Fibroblast of pulmonary artery (primary cell): ENCODE data around the gene NAA20.

Source experiments
- DNase-seq: peaks from one replicate; pipeline ENCODE4 v3.0.0-alpha.2; 2010; ENCODE audit warnings: low read depth
- H3K4me3 ChIP-seq: replicated peaks from 2 replicates; pipeline ENCODE4 v1.5.1; 2011; ENCODE audit warnings: low read depth, mild to moderate bottlenecking, control low read depth, low read length, moderate library complexity
- CTCF ChIP-seq: IDR thresholded peaks from 2 replicates; pipeline ENCODE4 v1.5.1; 2011; ENCODE audit warnings: mild to moderate bottlenecking, control low read depth, low read length, inconsistent platforms; ENCODE audit errors: missing control alignments

Gene NAA20, protein sequence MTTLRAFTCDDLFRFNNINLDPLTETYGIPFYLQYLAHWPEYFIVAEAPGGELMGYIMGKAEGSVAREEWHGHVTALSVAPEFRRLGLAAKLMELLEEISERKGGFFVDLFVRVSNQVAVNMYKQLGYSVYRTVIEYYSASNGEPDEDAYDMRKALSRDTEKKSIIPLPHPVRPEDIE

DNA sequence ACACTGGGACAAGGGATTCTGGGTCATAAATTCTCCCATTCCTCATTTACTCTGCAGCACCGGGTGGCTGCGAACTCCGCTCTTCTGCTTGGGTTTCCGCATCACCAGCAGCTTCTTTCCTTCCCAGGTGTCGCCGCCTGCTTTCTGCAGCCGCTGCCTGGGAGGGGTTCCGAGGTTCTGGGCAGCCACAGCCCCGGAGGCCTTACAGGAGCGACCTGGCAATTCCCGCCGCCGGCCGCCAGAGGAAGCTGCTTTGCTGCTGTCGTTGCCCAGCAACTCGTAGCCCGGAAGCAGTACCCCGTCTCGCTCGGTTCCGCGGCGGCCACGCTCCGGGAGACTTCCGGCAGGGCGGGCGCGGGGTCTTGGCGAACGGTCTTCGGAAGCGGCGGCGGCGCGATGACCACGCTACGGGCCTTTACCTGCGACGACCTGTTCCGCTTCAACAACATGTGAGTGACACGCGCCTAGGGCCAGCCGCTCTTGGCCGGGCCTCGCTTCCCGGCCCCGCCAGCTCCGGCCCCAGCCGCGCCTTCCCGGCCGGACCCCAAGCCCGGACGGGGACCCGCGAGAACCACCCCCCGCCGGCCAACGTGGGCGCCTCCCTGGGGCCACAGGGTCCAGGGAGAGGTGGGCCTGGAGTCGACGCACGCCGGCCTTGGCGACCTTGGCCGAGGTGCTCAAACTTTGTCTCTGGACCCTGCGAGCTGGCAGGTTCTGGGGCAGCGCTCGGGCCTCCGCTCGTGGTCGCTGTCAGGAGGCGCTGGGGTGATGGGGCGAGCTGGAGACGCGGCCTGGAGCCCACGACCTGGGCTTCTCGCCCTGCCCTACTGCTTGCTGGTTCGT, at the start of gene NAA20:
Gene NAA20 (plus strand): TSS at position 362 of the 843 bp plus-strand sequence. CDS start 35 bp downstream, at position 397.
- peak within 1 kb of the TSS; percentile 85 for H3K4me3 ChIP-seq
- peak; percentile 64 for TF ChIP-seq CTCF
- DNase-seq = peak; percentile 93

DNA sequence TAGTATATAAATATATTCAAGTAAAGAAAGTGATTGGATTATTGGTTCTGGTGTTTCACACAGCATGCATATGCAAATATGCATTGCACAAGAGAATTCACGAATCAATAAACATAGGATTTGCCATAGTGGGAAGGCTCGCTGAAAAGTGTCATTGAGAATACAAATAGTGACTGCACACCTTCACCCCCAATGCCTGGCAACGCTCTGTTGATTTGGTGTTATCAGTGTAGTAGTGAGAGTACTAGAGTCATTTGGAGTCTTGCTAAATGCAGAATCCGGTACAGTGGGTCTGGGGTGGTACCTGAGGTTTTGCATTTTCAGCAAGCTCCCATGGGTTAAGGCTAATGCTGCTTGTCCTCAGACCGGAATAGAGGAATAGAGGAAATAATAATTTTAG, 49.7 kb upstream of the NAA20 start:
- H3K4me3 ChIP-seq = no peak overlapping the region
- DNase-seq = no peak
- no peak for TF ChIP-seq CTCF

- no peak for TF ChIP-seq CTCF
- no peak for DNase-seq
- no peak overlapping the region for H3K4me3 ChIP-seq
These were observed 49.1 kb upstream of the NAA20 start for GRCh38 chr20:19968028-19968427.

DNA sequence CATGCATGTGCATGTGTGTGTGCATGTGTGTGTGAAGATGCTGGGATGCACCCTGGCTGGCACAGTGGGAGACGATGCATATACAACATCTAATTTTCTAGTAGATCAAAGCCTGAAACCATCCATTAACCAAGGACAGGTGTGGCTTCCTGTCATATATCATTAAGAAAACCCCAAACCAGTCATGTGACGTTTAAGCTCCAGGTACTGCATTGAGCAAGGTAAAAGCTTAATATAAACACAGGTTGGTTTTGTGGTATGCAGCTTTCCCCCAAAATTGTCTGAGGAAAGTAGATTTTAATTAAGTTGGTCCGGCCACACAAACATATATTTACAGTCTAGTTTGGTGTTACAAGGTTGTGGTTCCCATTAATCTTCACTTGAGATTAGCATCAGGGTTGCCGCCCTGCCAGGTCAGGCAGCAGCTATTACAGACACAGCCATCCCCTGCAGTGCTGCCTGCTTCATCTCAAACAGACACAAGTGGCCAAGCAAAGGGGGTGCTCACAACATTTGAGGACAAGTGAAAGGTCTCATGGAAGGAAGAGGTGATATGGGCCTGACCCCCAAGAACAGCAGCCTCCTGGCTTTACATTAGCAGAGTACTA, 48.6 kb upstream of the NAA20 start:
- no peak overlapping the region for H3K4me3 ChIP-seq
- no peak for TF ChIP-seq CTCF
- no peak for DNase-seq

DNA sequence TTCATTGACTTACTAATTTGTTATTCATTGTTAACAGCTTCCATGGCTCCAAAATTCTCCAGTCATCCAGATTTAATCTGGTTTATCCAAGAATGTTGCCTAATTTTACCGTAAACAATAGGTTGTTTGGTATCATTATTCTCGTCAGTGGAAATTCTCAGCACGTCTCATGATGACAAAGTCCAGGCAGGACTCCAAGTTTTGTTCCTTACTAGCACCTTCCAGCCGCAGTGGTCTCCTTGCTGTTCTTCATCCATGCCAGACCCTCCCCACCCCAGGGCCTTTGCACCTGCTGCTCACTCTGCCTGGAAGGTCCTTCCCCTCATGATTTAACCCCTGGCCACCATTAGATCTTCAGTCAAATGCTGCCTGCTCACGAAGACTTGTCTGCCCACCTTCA, 48.1 kb upstream of the NAA20 start:
- TF ChIP-seq CTCF = no peak
- peak; percentile 53 for DNase-seq
- no peak overlapping the region for H3K4me3 ChIP-seq

- DNase-seq = no peak
- no peak overlapping the region for H3K4me3 ChIP-seq
- no peak for TF ChIP-seq CTCF
These were observed 47.5 kb upstream of the NAA20 start for GRCh38 chr20:19969507-19970255.
